ENCODE results near the gene RNF157.

RNF157 gene

DNA sequence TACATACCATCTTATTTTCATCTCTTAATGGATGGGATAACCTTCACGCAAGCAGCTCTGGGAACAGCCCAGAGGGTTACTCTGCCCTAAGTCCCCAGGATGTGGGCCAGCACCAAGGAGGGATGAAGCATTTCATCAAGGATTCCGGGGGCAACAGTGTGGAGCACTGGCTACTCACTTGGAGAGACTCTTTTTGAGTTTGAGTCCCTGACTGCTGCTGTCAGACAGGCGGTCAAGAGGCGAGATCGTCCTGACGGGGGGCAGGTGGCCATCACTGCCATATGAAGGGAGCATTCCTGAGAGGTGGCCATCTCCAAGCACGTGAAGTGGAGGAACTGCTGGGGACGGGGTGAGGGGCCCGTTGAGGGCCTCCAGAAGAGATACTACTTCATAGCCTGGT is 81.1 kb downstream of the RNF157 start:
- peaks cover 0 to 6% (median 1%) of the 10 kb centered on the region in 4 experiments for H3K4me1 ChIP-seq (ENCODE audit: control extremely low read depth in 1 of 4, control insufficient read depth in 4 of 4, insufficient read depth in 4 of 4, low read length in 3 of 4)
- no peak for DNase-seq
- no peaks in the 10 kb centered on the region for H3K9me3 ChIP-seq (ENCODE audit: control extremely low read depth in 1 of 5, control insufficient read depth in 4 of 5, insufficient read depth in 2 of 5, low read depth in 1 of 5, low read length in 4 of 5)
- no peaks in the 10 kb centered on the region for H3K27me3 ChIP-seq (replicated peaks in 2 of 5; ENCODE audit: control insufficient read depth in 4 of 5, insufficient read depth in 5 of 5, low read length in 4 of 5)
- POLR2A ChIA-PET: interaction anchor here (0.9 kb wide), 1 partner anchor 113 kb away, joined by 3 read pairs; no protein-coding TSS in a partner anchor
- WGBS (ENCODE audit: insufficient coverage): 98% methylated on average over 9 of the region's 9 CpGs
- CTCF ChIA-PET: interaction anchor here (0.5 to 1.6 kb wide), 3 partner anchors 9 to 132 kb away, joined by 3 read pairs; no protein-coding TSS in a partner anchor
- H3K36me3 ChIP-seq (ENCODE audit: control insufficient read depth in 4 of 4, insufficient read depth in 4 of 4, low read length in 3 of 4): no peaks in the 10 kb centered on the region
- no peak overlapping the region for H3K4me3 ChIP-seq (ENCODE audit: control insufficient read depth in 1 of 7, extremely low read depth in 1 of 7, insufficient read depth in 4 of 7, low read depth in 2 of 7, low read length in 6 of 7)
- no peak overlapping the region for H3K27ac ChIP-seq (ENCODE audit: insufficient read depth in 1 of 2, low read depth in 1 of 2, low read length in 2 of 2, poor library complexity in 1 of 2, severe bottlenecking in 2 of 2)

DNA sequence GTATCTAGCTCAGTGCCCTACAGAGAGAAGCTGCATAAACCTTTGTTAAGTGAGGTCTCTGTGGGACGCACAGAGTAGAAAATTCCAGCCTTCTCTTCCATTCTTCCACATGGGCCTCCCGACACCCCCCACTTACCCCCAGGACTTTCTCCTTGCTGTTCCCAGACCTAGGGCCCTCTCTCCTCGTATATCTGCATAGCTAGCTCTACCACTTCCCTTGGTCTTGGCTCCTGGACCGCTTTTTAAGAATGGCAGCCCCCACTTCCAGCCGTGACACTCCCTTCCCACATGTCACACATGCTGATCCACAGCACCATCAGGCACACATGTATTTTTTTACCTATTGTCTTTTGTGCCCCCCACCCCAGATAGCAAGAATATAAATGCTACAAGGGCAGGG is 82.5 kb downstream of the RNF157 start:
- no peaks in the 10 kb centered on the region for H3K9me3 ChIP-seq (ENCODE audit: control extremely low read depth in 1 of 5, control insufficient read depth in 4 of 5, insufficient read depth in 2 of 5, low read depth in 1 of 5, low read length in 4 of 5)
- H3K4me3 ChIP-seq (ENCODE audit: control insufficient read depth in 1 of 7, extremely low read depth in 1 of 7, insufficient read depth in 4 of 7, low read depth in 2 of 7, low read length in 6 of 7): no peak overlapping the region
- WGBS (ENCODE audit: insufficient coverage): 88% methylated on average over 5 of the region's 5 CpGs
- no peak overlapping the region for H3K27ac ChIP-seq (ENCODE audit: insufficient read depth in 1 of 2, low read depth in 1 of 2, low read length in 2 of 2, poor library complexity in 1 of 2, severe bottlenecking in 2 of 2)
- peaks cover 0 to 6% (median 1%) of the 10 kb centered on the region in 4 experiments for H3K4me1 ChIP-seq (ENCODE audit: control extremely low read depth in 1 of 4, control insufficient read depth in 4 of 4, insufficient read depth in 4 of 4, low read length in 3 of 4)
- no peaks in the 10 kb centered on the region for H3K36me3 ChIP-seq (ENCODE audit: control insufficient read depth in 4 of 4, insufficient read depth in 4 of 4, low read length in 3 of 4)
- DNase-seq: no peak
- no peaks in the 10 kb centered on the region for H3K27me3 ChIP-seq (replicated peaks in 2 of 5; ENCODE audit: control insufficient read depth in 4 of 5, insufficient read depth in 5 of 5, low read length in 4 of 5)
- CTCF ChIA-PET: interaction anchor here (1.2 to 1.7 kb wide), 2 partner anchors 9 to 18 kb away, joined by 3 to 4 read pairs; no protein-coding TSS in a partner anchor
- POLR2A ChIA-PET: no interaction called here

DNA sequence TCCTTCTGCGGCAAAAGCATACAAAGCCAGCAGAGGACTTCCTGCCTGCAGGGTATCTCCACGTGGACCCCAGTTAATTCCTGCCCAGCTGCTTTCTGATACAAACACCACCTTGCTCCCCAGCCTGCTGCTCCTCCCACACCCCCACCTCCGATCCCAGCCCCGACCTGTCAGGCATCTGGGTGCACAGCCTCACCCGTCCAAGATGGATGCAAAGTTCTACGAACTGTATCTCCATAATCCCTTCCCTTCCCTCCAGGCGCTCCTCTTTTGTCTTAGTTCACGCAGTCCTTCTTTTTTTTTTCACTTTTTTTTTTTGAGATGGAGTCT is 83.7 kb downstream of the RNF157 start:
- 95% methylated on average over 5 of the region's 8 CpGs for WGBS (ENCODE audit: insufficient coverage)
- POLR2A ChIA-PET: no interaction called here
- Histone ChIP-seq H3K4me1 (ENCODE audit: control extremely low read depth in 1 of 4, control insufficient read depth in 4 of 4, insufficient read depth in 4 of 4, low read length in 3 of 4) (peaks cover 0 to 2% (median under 1%) of the 10 kb centered on the region in 4 experiments), H3K27ac (ENCODE audit: insufficient read depth in 1 of 2, low read depth in 1 of 2, low read length in 2 of 2, poor library complexity in 1 of 2, severe bottlenecking in 2 of 2) (no peak overlapping the region), H3K4me3 (ENCODE audit: control insufficient read depth in 1 of 7, extremely low read depth in 1 of 7, insufficient read depth in 4 of 7, low read depth in 2 of 7, low read length in 6 of 7) (no peak overlapping the region), H3K27me3 (replicated peaks in 2 of 5; ENCODE audit: control insufficient read depth in 4 of 5, insufficient read depth in 5 of 5, low read length in 4 of 5) (no peaks in the 10 kb centered on the region), H3K36me3 (ENCODE audit: control insufficient read depth in 4 of 4, insufficient read depth in 4 of 4, low read length in 3 of 4) (no peaks in the 10 kb centered on the region), H3K9me3 (ENCODE audit: control extremely low read depth in 1 of 5, control insufficient read depth in 4 of 5, insufficient read depth in 2 of 5, low read depth in 1 of 5, low read length in 4 of 5) (no peaks in the 10 kb centered on the region)
- CTCF ChIA-PET: interaction anchor here (1.4 to 1.9 kb wide), 4 partner anchors 19 to 53 kb away, joined by 3 to 5 read pairs (median 4); partner anchors contain the start of gene EXOC7
- no peak for DNase-seq

DNA sequence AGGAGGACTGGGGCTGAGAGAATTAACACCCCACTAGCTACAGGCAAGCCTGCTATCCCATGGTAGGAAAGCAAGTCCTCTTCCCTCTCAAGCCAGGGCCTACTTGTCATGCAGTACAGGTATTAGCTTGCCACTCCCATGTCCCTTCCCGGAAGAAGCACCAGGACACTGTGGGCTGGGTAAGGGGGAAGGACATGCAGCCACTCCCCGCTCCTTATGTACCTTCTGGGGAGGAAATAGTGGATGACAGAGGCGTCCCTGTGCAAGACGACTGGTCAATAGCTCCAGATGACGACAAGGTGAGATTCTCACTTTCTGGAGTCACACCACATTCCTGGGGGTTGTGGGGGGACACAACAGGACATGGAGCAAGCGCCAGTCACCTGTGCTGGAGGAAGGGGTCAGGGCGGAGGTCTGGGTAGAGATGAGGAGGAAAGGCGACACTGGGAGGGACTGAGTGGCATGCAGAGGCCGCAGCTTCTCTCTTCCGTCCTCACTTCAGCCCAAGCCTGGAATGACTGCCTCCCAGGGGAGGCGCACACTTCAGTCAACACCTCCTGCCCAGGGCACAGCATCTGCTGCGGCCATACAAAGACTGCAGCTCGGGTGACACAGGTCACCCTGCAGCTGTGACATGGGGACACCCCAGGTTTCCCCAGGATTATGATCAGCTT is 84.2 kb downstream of the RNF157 start:
- H3K9me3 ChIP-seq (ENCODE audit: control extremely low read depth in 1 of 5, control insufficient read depth in 4 of 5, insufficient read depth in 2 of 5, low read depth in 1 of 5, low read length in 4 of 5): no peaks in the 10 kb centered on the region
- ChIA-PET CTCF (interaction anchor here (0.7 to 1.9 kb wide), 6 partner anchors 18 to 122 kb away, joined by 3 to 5 read pairs (median 4); partner anchors contain the start of gene EXOC7), POLR2A (no interaction called here)
- no peaks in the 10 kb centered on the region for H3K27me3 ChIP-seq (replicated peaks in 2 of 5; ENCODE audit: control insufficient read depth in 4 of 5, insufficient read depth in 5 of 5, low read length in 4 of 5)
- no peak overlapping the region for H3K4me3 ChIP-seq (ENCODE audit: control insufficient read depth in 1 of 7, extremely low read depth in 1 of 7, insufficient read depth in 4 of 7, low read depth in 2 of 7, low read length in 6 of 7)
- no peak for DNase-seq
- no peak overlapping the region for H3K27ac ChIP-seq (ENCODE audit: insufficient read depth in 1 of 2, low read depth in 1 of 2, low read length in 2 of 2, poor library complexity in 1 of 2, severe bottlenecking in 2 of 2)
- peaks cover 0 to 2% (median 0%) of the 10 kb centered on the region in 4 experiments for H3K4me1 ChIP-seq (ENCODE audit: control extremely low read depth in 1 of 4, control insufficient read depth in 4 of 4, insufficient read depth in 4 of 4, low read length in 3 of 4)
- H3K36me3 ChIP-seq (ENCODE audit: control insufficient read depth in 4 of 4, insufficient read depth in 4 of 4, low read length in 3 of 4): no peaks in the 10 kb centered on the region
- WGBS (ENCODE audit: insufficient coverage): 96% methylated on average over 13 of the region's 13 CpGs

DNA sequence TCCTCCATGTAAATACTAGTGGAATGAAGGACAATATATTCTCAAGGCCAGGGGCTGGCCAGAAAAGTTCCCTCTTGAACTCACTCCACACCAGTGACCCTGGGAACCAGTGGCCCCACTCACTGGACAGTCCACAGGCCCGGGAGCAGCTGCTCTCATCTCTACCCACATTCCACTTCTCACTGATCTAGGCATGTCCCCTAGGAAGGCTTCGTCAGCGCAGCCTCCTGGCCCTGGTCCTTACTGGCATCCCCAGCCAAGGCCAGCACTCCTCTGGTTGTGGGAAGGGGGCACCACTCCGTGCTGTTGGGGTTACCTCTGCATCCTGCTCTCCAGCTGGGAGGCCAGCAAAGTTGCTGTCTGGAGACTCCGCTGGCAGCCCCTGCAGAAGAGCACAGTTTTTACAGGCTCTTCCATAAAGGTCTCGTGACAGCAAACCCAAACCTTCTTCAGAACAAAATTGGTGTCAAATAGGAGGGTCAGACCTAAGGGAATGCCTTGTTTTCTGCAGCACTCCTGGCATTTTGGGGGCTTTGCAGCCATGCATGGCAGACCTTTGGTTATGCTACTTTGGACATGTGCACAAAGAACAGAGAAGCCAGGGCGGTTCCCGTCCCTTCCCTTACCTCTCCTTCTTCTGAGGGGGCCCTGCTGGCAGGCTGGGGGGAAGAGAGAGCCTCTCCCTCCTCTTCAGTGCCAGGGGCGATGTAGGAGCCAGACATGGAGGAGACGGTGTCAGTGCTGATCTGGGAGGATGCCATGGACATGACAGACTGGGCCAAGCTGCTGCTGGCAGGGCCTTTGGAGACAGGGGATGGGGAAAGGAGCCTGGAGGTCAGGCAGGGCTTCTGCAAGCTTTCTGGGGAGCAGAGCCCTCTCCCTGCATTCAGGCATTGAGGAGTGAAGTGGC is 85.1 kb downstream of the RNF157 start:
- no peak for DNase-seq
- H3K4me3 ChIP-seq (ENCODE audit: control insufficient read depth in 1 of 7, extremely low read depth in 1 of 7, insufficient read depth in 4 of 7, low read depth in 2 of 7, low read length in 6 of 7): no peak overlapping the region
- H3K4me1 ChIP-seq (ENCODE audit: control extremely low read depth in 1 of 4, control insufficient read depth in 4 of 4, insufficient read depth in 4 of 4, low read length in 3 of 4): peaks cover 0 to 2% (median 0%) of the 10 kb centered on the region in 4 experiments
- H3K36me3 ChIP-seq (ENCODE audit: control insufficient read depth in 4 of 4, insufficient read depth in 4 of 4, low read length in 3 of 4): no peaks in the 10 kb centered on the region
- 99% methylated on average over 7 of the region's 10 CpGs for WGBS (ENCODE audit: insufficient coverage)
- no peaks in the 10 kb centered on the region for H3K27me3 ChIP-seq (replicated peaks in 2 of 5; ENCODE audit: control insufficient read depth in 4 of 5, insufficient read depth in 5 of 5, low read length in 4 of 5)
- CTCF ChIA-PET: interaction anchor here (0.9 to 1.9 kb wide), 5 partner anchors 10 to 123 kb away, joined by 3 to 5 read pairs (median 4); partner anchors contain the start of gene EXOC7
- no peak overlapping the region for H3K27ac ChIP-seq (ENCODE audit: insufficient read depth in 1 of 2, low read depth in 1 of 2, low read length in 2 of 2, poor library complexity in 1 of 2, severe bottlenecking in 2 of 2)
- H3K9me3 ChIP-seq (ENCODE audit: control extremely low read depth in 1 of 5, control insufficient read depth in 4 of 5, insufficient read depth in 2 of 5, low read depth in 1 of 5, low read length in 4 of 5): no peaks in the 10 kb centered on the region
- POLR2A ChIA-PET: no interaction called here

DNA sequence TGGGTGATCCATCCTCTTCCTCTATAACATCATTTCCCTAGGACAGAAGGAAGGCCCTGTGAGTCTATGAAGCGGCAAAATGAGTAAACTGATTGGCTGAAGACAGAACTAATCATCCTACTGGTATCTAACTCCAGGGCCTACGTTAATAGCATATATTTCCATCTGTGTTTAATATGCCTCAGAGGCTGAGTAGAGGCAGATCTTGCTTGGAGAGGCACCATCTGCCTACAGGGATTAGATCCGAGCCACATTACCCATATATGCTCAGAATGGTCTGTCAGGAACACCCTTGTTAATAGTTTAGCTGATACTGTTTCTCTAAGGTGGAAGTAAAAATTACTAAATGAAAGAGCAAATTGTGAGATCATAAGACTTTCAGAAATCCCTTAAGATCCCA is 86.0 kb downstream of the RNF157 start:
- H3K4me3 ChIP-seq (ENCODE audit: control insufficient read depth in 1 of 7, extremely low read depth in 1 of 7, insufficient read depth in 4 of 7, low read depth in 2 of 7, low read length in 6 of 7): no peak overlapping the region
- H3K9me3 ChIP-seq (ENCODE audit: control extremely low read depth in 1 of 5, control insufficient read depth in 4 of 5, insufficient read depth in 2 of 5, low read depth in 1 of 5, low read length in 4 of 5): no peaks in the 10 kb centered on the region
- peaks cover 0 to 2% (median 0%) of the 10 kb centered on the region in 4 experiments for H3K4me1 ChIP-seq (ENCODE audit: control extremely low read depth in 1 of 4, control insufficient read depth in 4 of 4, insufficient read depth in 4 of 4, low read length in 3 of 4)
- POLR2A ChIA-PET: no interaction called here
- WGBS (ENCODE audit: insufficient coverage): no CpG with 5 or more reads among the region's 3 CpGs
- CTCF ChIA-PET: interaction anchor here (1.2 kb wide), 1 partner anchor 9 kb away, joined by 3 read pairs; no protein-coding TSS in a partner anchor
- DNase-seq: no peak
- no peaks in the 10 kb centered on the region for H3K36me3 ChIP-seq (ENCODE audit: control insufficient read depth in 4 of 4, insufficient read depth in 4 of 4, low read length in 3 of 4)
- H3K27me3 ChIP-seq (replicated peaks in 2 of 5; ENCODE audit: control insufficient read depth in 4 of 5, insufficient read depth in 5 of 5, low read length in 4 of 5): no peaks in the 10 kb centered on the region
- no peak overlapping the region for H3K27ac ChIP-seq (ENCODE audit: insufficient read depth in 1 of 2, low read depth in 1 of 2, low read length in 2 of 2, poor library complexity in 1 of 2, severe bottlenecking in 2 of 2)

Measured in common myeloid progenitor, CD34-positive (primary cell).